PC-3 (cell line): ENCODE measurements around the gene DHX32. TPM values are rescaled to one million over a fixed set of nuclear protein-coding genes. Genes with fewer than 3 reads are reported as not detected.

ENCODE experiments used
- ATAC-seq: fragments of 200-7000 bp; cut with Tn5 transposase; 2 replicates; pipeline ENCODE4 v1.9.1; 2020; ENCODE audit warnings: mild to moderate bottlenecking, moderate library complexity
- BruUV-seq: library from RNA; stranded (reverse); fragments of 400-500 nt; replicated peaks from 2 replicates; lab custom pipeline; 2021; lab: Mats Ljungman, UMichigan
- CTCF ChIA-PET: fragments of 300-600 bp; sonication (Branson Sonifier 250); formaldehyde crosslinking; loops from one replicate; lab custom pipeline; 2022; ENCODE audit warnings: antibody characterized with exemption; lab: Charles Lee
- POLR2A ChIA-PET: fragments of 300-600 bp; sonication (Branson Sonifier 250); formaldehyde crosslinking; loops from one replicate; lab custom pipeline; 2022; ENCODE audit warnings: antibody characterized with exemption; ENCODE audit not compliant: unreplicated experiment; lab: Charles Lee
- DNase-seq: peaks from one replicate; pipeline ENCODE4 v3.0.0-alpha.2; 2015
- H2AFZ ChIP-seq: fragments of 300-600 bp; sonication (generic); 2 replicates; pipeline ENCODE4 v1.6.0; 2016; ENCODE audit warnings: antibody characterized with exemption, low read length
- H3F3A ChIP-seq: fragments of 300-600 bp; sonication (generic); one replicate; pipeline ENCODE4 v1.6.0; 2017; ENCODE audit warnings: antibody characterized with exemption, low read length, control low read depth, mild to moderate bottlenecking; ENCODE audit not compliant: unreplicated experiment
- H3K27ac ChIP-seq: fragments of 300-600 bp; sonication (generic); 2 replicates; pipeline ENCODE4 v1.5.1; 2016; ENCODE audit warnings: mild to moderate bottlenecking, low read length
- H3K27me3 ChIP-seq: fragments of 300-600 bp; sonication (generic); 2 replicates; pipeline ENCODE4 v1.6.1; 2016; ENCODE audit warnings: low read length, mixed read lengths
- H3K36me3 ChIP-seq: fragments of 300-600 bp; sonication (generic); 2 replicates; pipeline ENCODE4 v1.6.1; 2016; ENCODE audit warnings: low read depth, mixed run types, low read length, mixed read lengths
- H3K4me1 ChIP-seq: fragments of 300-600 bp; sonication (generic); 2 replicates; pipeline ENCODE4 v1.5.1; 2016; ENCODE audit warnings: low read length; ENCODE audit not compliant: insufficient read depth
- H3K4me2 ChIP-seq: fragments of 300-600 bp; sonication (generic); 2 replicates; pipeline ENCODE4 v1.6.0; 2016; ENCODE audit warnings: low read length
- H3K4me3 ChIP-seq: fragments of 300-600 bp; sonication (generic); 2 replicates; pipeline ENCODE4 v1.5.1; 2016; ENCODE audit warnings: mild to moderate bottlenecking, low read length, mixed read lengths
- H3K79me2 ChIP-seq: fragments of 300-600 bp; sonication (generic); 2 replicates; pipeline ENCODE4 v1.6.1; 2017; ENCODE audit warnings: low read length, mixed read lengths
- H3K9ac ChIP-seq: fragments of 300-600 bp; sonication (generic); 2 replicates; pipeline ENCODE4 v1.6.0; 2016; ENCODE audit warnings: mild to moderate bottlenecking, low read length
- H3K9me2 ChIP-seq: fragments of 300-600 bp; sonication (generic); replicated peaks from 2 replicates; pipeline ENCODE4 v1.6.1; 2016; ENCODE audit warnings: mixed run types, low read length, mixed read lengths
- H3K9me3 ChIP-seq: fragments of 300-600 bp; sonication (generic); 2 replicates; pipeline ENCODE4 v1.6.1; 2016; ENCODE audit warnings: low read length, mixed read lengths
- H4K20me1 ChIP-seq: fragments of 300-600 bp; sonication (generic); 2 replicates; pipeline ENCODE4 v1.6.1; 2016; ENCODE audit warnings: low read length, mixed read lengths
- EZH2 ChIP-seq: fragments of 300-600 bp; sonication (generic); IDR thresholded peaks from one replicate; pipeline ENCODE4 v1.6.1; 2017; ENCODE audit warnings: antibody characterized with exemption, mild to moderate bottlenecking, low read length; ENCODE audit not compliant: unreplicated experiment
- EZH2phosphoT487 ChIP-seq: fragments of 300-600 bp; sonication (generic); IDR thresholded peaks from 2 replicates; pipeline ENCODE4 v1.6.1; 2018; ENCODE audit warnings: mild to moderate bottlenecking, antibody characterized with exemption, low read length, borderline replicate concordance
- intact Hi-C: fragments of 100-400 bp; cut with micrococcal nuclease; formaldehyde crosslinking; loops from 2 replicates; pipeline ENCODE4 v1.9.0; 2023
- total RNA-seq: library from RNA; depleted of rRNA; stranded (reverse); fragments of >200 nt; gene quantifications from 2 replicates; pipeline ENCODE4 v1.2.3, GENCODE V29; 2014
- TF ChIP-seq, protein P1 (sequence below): fragments of 300-600 bp; sonication (generic); conservative IDR thresholded peaks from 2 replicates; pipeline ENCODE4 v1.5.1; 2017; ENCODE audit warnings: antibody characterized with exemption, low read depth, mild to moderate bottlenecking, low read length

Gene DHX32
- total RNA-seq, 1 experiment from 2014 or later, result 38.7 TPM

- no peaks in the 10 kb centered on the region for H3K9me2 ChIP-seq
- ATAC-seq (no peak), DNase-seq (no peak)
- H2AFZ ChIP-seq, result no peak overlapping the region
- H3K4me1 ChIP-seq, result peaks cover 13% of the 10 kb centered on the region
- no peaks in the 10 kb centered on the region for H3F3A ChIP-seq
- CTCF ChIA-PET, result no interaction called here
- no peak overlapping the region for H3K27ac ChIP-seq
- H4K20me1 ChIP-seq, result no peaks in the 10 kb centered on the region
- H3K9ac ChIP-seq, result no peak overlapping the region
- TF ChIP-seq EZH2 (no peak), EZH2phosphoT487 (no peak)
- TF ChIP-seq, protein P1, sequence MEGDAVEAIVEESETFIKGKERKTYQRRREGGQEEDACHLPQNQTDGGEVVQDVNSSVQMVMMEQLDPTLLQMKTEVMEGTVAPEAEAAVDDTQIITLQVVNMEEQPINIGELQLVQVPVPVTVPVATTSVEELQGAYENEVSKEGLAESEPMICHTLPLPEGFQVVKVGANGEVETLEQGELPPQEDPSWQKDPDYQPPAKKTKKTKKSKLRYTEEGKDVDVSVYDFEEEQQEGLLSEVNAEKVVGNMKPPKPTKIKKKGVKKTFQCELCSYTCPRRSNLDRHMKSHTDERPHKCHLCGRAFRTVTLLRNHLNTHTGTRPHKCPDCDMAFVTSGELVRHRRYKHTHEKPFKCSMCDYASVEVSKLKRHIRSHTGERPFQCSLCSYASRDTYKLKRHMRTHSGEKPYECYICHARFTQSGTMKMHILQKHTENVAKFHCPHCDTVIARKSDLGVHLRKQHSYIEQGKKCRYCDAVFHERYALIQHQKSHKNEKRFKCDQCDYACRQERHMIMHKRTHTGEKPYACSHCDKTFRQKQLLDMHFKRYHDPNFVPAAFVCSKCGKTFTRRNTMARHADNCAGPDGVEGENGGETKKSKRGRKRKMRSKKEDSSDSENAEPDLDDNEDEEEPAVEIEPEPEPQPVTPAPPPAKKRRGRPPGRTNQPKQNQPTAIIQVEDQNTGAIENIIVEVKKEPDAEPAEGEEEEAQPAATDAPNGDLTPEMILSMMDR, result no peak
- H3K79me2 ChIP-seq, result no peaks in the 10 kb centered on the region
- H3K4me2 ChIP-seq, result no peak overlapping the region
- intact Hi-C loops, result no loop called here
- no peaks in the 10 kb centered on the region for H3K27me3 ChIP-seq
- no peaks in the 10 kb centered on the region for H3K9me3 ChIP-seq
- H3K4me3 ChIP-seq, result no peak overlapping the region
- BruUV-seq, result no TSS peak
- peaks cover 4% of the 10 kb centered on the region for H3K36me3 ChIP-seq
- POLR2A ChIA-PET, result no interaction called here
Observed at GRCh38 chr10:125845617-125846016, 35.5 kb downstream of the DHX32 start.

GRCh38 chr10:125844751-125845221 is 36.3 kb downstream of the DHX32 start:
- Histone ChIP-seq H3K4me2 (no peak overlapping the region), H3K79me2 (no peaks in the 10 kb centered on the region), H3K9me3 (no peaks in the 10 kb centered on the region), H2AFZ (no peak overlapping the region), H3K4me3 (no peak overlapping the region), H4K20me1 (no peaks in the 10 kb centered on the region), H3K9me2 (no peaks in the 10 kb centered on the region), H3K36me3 (peaks cover 10% of the 10 kb centered on the region), H3K27ac (no peak overlapping the region), H3K9ac (no peak overlapping the region), H3K4me1 (peaks cover 17% of the 10 kb centered on the region), H3K27me3 (no peaks in the 10 kb centered on the region), H3F3A (no peaks in the 10 kb centered on the region)
- ATAC-seq (no peak), DNase-seq (no peak)
- ChIA-PET POLR2A (no interaction called here), CTCF (no interaction called here)
- BruUV-seq, result no TSS peak
- intact Hi-C loops, result no loop called here
- TF ChIP-seq EZH2phosphoT487 (no peak), EZH2 (no peak)
- TF ChIP-seq, protein P1, result no peak

DNA sequence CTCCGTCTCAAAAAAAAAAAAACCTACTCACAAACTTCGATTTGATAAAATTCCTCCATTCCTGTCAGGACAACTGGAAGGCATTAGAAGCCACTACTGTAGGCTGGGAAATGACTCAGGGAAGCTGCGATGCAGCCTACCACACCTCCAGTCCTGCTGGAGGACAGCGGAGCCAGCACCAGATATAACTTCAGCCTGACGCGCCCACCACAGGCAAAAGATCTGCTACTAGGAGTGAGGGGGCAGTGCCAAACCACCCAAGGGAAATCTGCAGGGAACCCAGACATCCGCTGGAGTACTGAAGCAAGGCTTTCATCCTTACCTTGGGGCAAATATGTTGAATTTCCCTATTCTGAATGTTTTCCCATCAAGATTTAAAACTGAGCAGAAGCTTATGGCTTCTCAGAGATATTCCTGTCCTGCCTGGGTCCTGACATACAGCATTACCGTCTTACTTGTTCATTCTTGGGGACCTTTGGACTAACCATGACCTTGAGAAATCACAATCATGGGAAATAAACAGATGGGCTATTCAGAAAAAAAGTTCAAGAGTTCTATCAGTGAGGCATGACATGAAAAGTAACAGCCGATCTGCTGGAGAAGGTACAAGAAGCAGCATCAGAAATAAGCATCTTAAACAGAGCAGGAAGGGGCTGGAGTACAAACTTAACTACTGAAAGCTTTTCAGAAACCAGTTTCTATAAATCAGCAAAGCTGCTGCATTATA is 37.3 kb downstream of the DHX32 start:
- Histone ChIP-seq H3K4me3 (no peak overlapping the region), H3K27me3 (no peaks in the 10 kb centered on the region), H3K9ac (no peak overlapping the region), H3K79me2 (no peaks in the 10 kb centered on the region), H3K4me1 (peaks cover 17% of the 10 kb centered on the region), H4K20me1 (no peaks in the 10 kb centered on the region), H3K9me2 (no peaks in the 10 kb centered on the region), H3K9me3 (no peaks in the 10 kb centered on the region), H3F3A (no peaks in the 10 kb centered on the region), H3K36me3 (peaks cover 16% of the 10 kb centered on the region), H2AFZ (no peak overlapping the region), H3K4me2 (no peak overlapping the region), H3K27ac (no peak overlapping the region)
- TF ChIP-seq EZH2 (no peak), EZH2phosphoT487 (no peak)
- TF ChIP-seq, protein P1, result no peak
- DNase-seq (no peak), ATAC-seq (no peak)
- no TSS peak for BruUV-seq
- intact Hi-C loops, result no loop called here
- ChIA-PET POLR2A (no interaction called here), CTCF (no interaction called here)
